Smooth muscle cell of the brain vasculature (primary cell): Measurements from ENCODE around the gene SH3RF2.
"Not testable (repeated sequence)": the region's sequence is repeated elsewhere in the genome, so short reads cannot be mapped to it uniquely, and the experiment has no call there.

ENCODE experiments used
- DNase-seq: peaks from one replicate; pipeline ENCODE4 v3.0.0-alpha.2; 2012; ENCODE audit warnings: low read depth, low spot score

The SH3RF2 gene

GRCh38 chr5:146005723-146006122 lies 69.3 kb downstream of the SH3RF2 start:
- no peak for DNase-seq

- DNase-seq = no peak
These were observed 70.3 kb downstream of the SH3RF2 start for GRCh38 chr5:146006470-146007190.

GRCh38 chr5:146007270-146007669 lies 70.9 kb downstream of the SH3RF2 start:
- DNase-seq = no peak

GRCh38 chr5:146007989-146008388 lies 71.6 kb downstream of the SH3RF2 start:
- DNase-seq = no peak

- DNase-seq = no peak
These were observed 72.6 kb downstream of the SH3RF2 start for GRCh38 chr5:146009020-146009419.

GRCh38 chr5:146010447-146010846 lies 74.1 kb downstream of the SH3RF2 start:
- not testable (repeated sequence) for DNase-seq

- no peak for DNase-seq
These were observed 77.4 kb downstream of the SH3RF2 start for GRCh38 chr5:146013761-146014160.

- no peak for DNase-seq
These were observed 78.6 kb downstream of the SH3RF2 start for GRCh38 chr5:146015001-146015400.

GRCh38 chr5:146016764-146017484 lies 80.5 kb downstream of the SH3RF2 start:
- no peak for DNase-seq

- DNase-seq = no peak
These were observed 82.4 kb downstream of the SH3RF2 start for GRCh38 chr5:146018514-146019375.

- no peak for DNase-seq
These were observed 83.7 kb downstream of the SH3RF2 start for GRCh38 chr5:146020100-146020499.

- DNase-seq = no peak
These were observed 87.7 kb downstream of the SH3RF2 start for GRCh38 chr5:146024034-146024433.

GRCh38 chr5:146025114-146025680 lies 88.8 kb downstream of the SH3RF2 start:
- DNase-seq = no peak

- DNase-seq = no peak
These were observed 89.3 kb downstream of the SH3RF2 start for GRCh38 chr5:146025681-146026080.

GRCh38 chr5:146026307-146027010 lies 90.1 kb downstream of the SH3RF2 start:
- no peak for DNase-seq

- DNase-seq = no peak
These were observed 91.4 kb downstream of the SH3RF2 start for GRCh38 chr5:146027751-146028150.

GRCh38 chr5:146032911-146033310 lies 96.5 kb downstream of the SH3RF2 start:
- no peak for DNase-seq

- no peak for DNase-seq
These were observed 97.7 kb downstream of the SH3RF2 start for GRCh38 chr5:146034127-146034526.

GRCh38 chr5:146034605-146035004 lies 98.2 kb downstream of the SH3RF2 start:
- no peak for DNase-seq

GRCh38 chr5:146039420-146039819 lies 103.0 kb downstream of the SH3RF2 start:
- DNase-seq = no peak

- DNase-seq = no peak
These were observed 104.1 kb downstream of the SH3RF2 start for GRCh38 chr5:146040527-146040926.
